ENCODE data around the gene CLDND2. TPM values are rescaled to one million over a fixed set of nuclear protein-coding genes. Genes with fewer than 3 reads are reported as not detected.

The CLDND2 gene
- total RNA-seq, 1 donor: not detected

DNA sequence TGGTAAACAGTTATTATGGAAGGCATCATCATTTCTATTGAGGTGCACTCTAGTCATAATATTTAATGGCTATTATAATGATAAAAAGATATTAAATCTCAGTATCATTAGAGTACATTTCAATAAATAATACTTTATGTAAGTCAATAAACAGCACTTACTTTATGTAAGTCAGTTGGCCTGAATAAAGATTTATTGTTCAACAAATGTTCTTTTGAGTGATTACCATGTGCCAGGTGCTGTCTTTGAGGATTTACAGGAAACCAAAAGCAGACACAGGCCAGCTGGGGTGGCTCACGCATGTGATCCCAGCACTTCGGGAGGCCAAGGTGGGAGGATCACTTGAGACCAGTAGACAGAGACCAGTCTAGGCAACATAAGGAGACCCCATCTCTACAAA lies 8.6 kb upstream of the CLDND2 start:
- no peak overlapping the region for H3K27ac ChIP-seq (ENCODE audit: low read depth, low read length)
- no peaks in the 10 kb centered on the region for H3K36me3 ChIP-seq (ENCODE audit: insufficient read depth, low read length)
- TF ChIP-seq, protein P1, sequence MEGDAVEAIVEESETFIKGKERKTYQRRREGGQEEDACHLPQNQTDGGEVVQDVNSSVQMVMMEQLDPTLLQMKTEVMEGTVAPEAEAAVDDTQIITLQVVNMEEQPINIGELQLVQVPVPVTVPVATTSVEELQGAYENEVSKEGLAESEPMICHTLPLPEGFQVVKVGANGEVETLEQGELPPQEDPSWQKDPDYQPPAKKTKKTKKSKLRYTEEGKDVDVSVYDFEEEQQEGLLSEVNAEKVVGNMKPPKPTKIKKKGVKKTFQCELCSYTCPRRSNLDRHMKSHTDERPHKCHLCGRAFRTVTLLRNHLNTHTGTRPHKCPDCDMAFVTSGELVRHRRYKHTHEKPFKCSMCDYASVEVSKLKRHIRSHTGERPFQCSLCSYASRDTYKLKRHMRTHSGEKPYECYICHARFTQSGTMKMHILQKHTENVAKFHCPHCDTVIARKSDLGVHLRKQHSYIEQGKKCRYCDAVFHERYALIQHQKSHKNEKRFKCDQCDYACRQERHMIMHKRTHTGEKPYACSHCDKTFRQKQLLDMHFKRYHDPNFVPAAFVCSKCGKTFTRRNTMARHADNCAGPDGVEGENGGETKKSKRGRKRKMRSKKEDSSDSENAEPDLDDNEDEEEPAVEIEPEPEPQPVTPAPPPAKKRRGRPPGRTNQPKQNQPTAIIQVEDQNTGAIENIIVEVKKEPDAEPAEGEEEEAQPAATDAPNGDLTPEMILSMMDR (IDR thresholded peaks at IDR 0.05; ENCODE audit: extremely low read depth, low read depth, low read length): no peak
- DNase-seq (ENCODE audit: insufficient read length, low spot score, missing footprints): no peak
- no peaks in the 10 kb centered on the region for H4K20me1 ChIP-seq (ENCODE audit: insufficient read depth, low read length)
- no peak overlapping the region for H3K4me2 ChIP-seq (ENCODE audit: insufficient read depth, low read length)
- H3K27me3 ChIP-seq (ENCODE audit: insufficient read depth, low read length): no peaks in the 10 kb centered on the region
- H3K4me1 ChIP-seq (ENCODE audit: insufficient read depth, low read length): no peaks in the 10 kb centered on the region
- no peak overlapping the region for H2AFZ ChIP-seq (ENCODE audit: low read length)
- no peak overlapping the region for H3K4me3 ChIP-seq (ENCODE audit: insufficient read depth, low read length)
- H3K79me2 ChIP-seq (ENCODE audit: insufficient read depth, low read length): no peaks in the 10 kb centered on the region
- no peaks in the 10 kb centered on the region for H3K9me3 ChIP-seq (ENCODE audit: low read depth, low read length)

DNA sequence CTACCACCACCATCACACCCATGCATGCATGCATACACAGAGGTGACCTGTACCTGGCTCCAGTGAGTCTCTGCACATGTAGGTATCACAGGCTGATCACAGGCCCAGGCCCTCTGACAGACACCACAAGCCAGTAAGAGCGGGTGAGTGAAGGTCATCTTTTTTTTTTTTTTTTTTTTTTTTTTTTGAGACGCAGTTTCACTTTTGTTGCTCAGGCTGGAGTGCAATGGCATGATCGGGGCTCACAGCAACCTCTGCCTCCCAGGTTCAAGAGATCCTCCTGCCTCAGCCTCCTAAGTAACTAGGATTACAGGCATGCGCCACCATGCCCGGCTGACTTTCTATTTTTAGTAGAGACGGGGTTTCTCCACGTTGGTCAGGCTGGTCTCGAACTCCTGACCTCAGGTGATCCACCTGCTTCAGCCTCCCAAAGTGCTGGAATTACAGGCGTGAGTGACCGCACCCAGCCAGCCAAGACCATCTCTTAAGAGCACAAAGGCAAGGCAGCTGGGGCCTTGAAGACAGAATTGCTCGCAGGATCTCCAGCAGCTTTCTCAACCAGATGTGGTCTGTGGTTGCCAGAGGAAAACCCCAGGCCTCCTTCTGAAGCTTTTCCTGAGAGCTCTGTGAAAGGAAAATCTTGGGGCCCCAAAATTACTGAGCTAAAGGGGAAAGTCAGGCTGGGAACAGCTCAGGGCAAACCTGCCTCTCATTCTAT lies 6.9 kb upstream of the CLDND2 start:
- Histone ChIP-seq H3K4me3 (ENCODE audit: insufficient read depth, low read length) (no peak overlapping the region), H3K4me2 (ENCODE audit: insufficient read depth, low read length) (no peak overlapping the region), H3K9me3 (ENCODE audit: low read depth, low read length) (no peaks in the 10 kb centered on the region), H3K36me3 (ENCODE audit: insufficient read depth, low read length) (no peaks in the 10 kb centered on the region), H3K79me2 (ENCODE audit: insufficient read depth, low read length) (no peaks in the 10 kb centered on the region), H3K4me1 (ENCODE audit: insufficient read depth, low read length) (no peaks in the 10 kb centered on the region), H3K27ac (ENCODE audit: low read depth, low read length) (no peak overlapping the region), H2AFZ (ENCODE audit: low read length) (no peak overlapping the region), H3K27me3 (ENCODE audit: insufficient read depth, low read length) (no peaks in the 10 kb centered on the region), H4K20me1 (ENCODE audit: insufficient read depth, low read length) (no peaks in the 10 kb centered on the region)
- DNase-seq (ENCODE audit: insufficient read length, low spot score, missing footprints): no peak
- TF ChIP-seq, protein P1 (IDR thresholded peaks at IDR 0.05; ENCODE audit: extremely low read depth, low read depth, low read length): no peak

DNA sequence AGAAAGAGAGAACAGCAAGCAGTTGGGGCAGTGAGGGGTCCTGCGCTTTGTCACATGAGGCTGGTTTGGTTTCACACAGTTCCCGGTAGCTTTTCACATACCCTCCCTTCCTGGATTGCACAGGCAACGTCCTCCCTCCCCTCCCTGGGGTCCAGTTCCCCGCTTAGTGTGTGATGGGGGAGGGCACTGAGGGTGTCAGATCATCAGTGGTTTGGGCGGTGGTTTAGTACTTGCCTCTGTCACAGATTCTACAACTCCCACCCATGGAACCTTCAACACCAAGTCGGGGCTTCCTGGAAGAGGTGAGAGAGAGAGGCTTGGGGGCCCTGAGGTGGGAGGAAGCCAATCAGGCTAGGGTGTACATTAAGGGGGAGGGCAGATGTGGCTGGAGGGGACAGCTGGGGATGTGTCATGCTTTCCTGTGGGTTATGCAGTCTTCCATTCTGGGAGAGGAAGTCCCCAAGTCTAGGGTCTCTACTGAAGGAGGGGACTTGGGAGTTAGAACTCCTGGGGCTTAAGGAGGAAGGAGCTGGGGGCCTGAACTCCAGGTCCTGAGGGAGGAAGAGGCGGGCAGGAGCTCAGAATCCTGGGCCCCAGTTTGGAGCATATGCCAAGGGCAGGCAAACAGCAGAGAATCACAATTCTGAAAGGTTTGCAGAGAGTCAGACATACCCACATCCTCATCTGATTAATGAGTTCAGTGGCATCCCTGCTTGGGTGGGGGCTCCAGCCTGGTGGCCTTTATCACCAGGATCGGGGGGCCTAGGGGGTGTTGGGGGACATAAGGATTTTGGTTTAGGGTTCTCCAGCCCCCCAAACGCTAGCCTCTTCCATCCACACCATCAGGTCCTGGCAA lies 4.1 kb upstream of the CLDND2 start, which contains the start of gene NKG7:
Gene NKG7 (minus strand): TSS at position 6 of the 856 bp plus-strand sequence. CDS start 119 bp downstream, outside the sequence.
- H3K36me3 ChIP-seq (ENCODE audit: insufficient read depth, low read length): no peaks in the 10 kb centered on the region
- no peaks in the 10 kb centered on the region for H4K20me1 ChIP-seq (ENCODE audit: insufficient read depth, low read length)
- TF ChIP-seq, protein P1 (IDR thresholded peaks at IDR 0.05; ENCODE audit: extremely low read depth, low read depth, low read length): no peak
- H3K27me3 ChIP-seq (ENCODE audit: insufficient read depth, low read length): no peaks in the 10 kb centered on the region
- no peaks in the 10 kb centered on the region for H3K79me2 ChIP-seq (ENCODE audit: insufficient read depth, low read length)
- H3K9me3 ChIP-seq (ENCODE audit: low read depth, low read length): no peaks in the 10 kb centered on the region
- no peak within 1 kb of the TSS for H2AFZ ChIP-seq (ENCODE audit: low read length)
- DNase-seq (ENCODE audit: insufficient read length, low spot score, missing footprints): no peak
- H3K27ac ChIP-seq (ENCODE audit: low read depth, low read length): no peak within 1 kb of the TSS
- H3K4me3 ChIP-seq (ENCODE audit: insufficient read depth, low read length): no peak within 1 kb of the TSS
- peaks cover 4% of the 10 kb centered on the region for H3K4me1 ChIP-seq (ENCODE audit: insufficient read depth, low read length)
- no peak within 1 kb of the TSS for H3K4me2 ChIP-seq (ENCODE audit: insufficient read depth, low read length)

All from osteoblast (primary cell).